Chondrocyte (in vitro differentiated cells): Measurements from ENCODE around the gene SULT2B1. TPM values are rescaled to one million over a fixed set of nuclear protein-coding genes. Genes with fewer than 3 reads are reported as not detected.

Experiments
- DNase-seq: peaks from one replicate; pipeline ENCODE4 v3.0.0; 2021; ENCODE audit warnings: mixed read lengths, low spot score
- H3K27ac Mint-ChIP-seq: one replicate; pipeline ENCODE4 v1.8.0; 2021; ENCODE audit warnings: mild to moderate bottlenecking, moderate library complexity, mixed read lengths; ENCODE audit not compliant: unreplicated experiment
- H3K27me3 Mint-ChIP-seq: 2 replicates; pipeline ENCODE4 v1.8.0; 2021; ENCODE audit warnings: low read depth, mixed read lengths
- H3K36me3 Mint-ChIP-seq: 2 replicates; pipeline ENCODE4 v1.8.0; 2021; ENCODE audit warnings: low read depth, mixed read lengths
- H3K4me1 Mint-ChIP-seq: 2 replicates; pipeline ENCODE4 v1.8.0; 2021; ENCODE audit warnings: low read depth, mild to moderate bottlenecking, mixed read lengths
- H3K4me3 Mint-ChIP-seq: one replicate; pipeline ENCODE4 v1.8.0; 2021; ENCODE audit warnings: mild to moderate bottlenecking, moderate library complexity, mixed read lengths; ENCODE audit not compliant: unreplicated experiment
- H3K9me3 Mint-ChIP-seq: 2 replicates; pipeline ENCODE4 v1.8.0; 2021; ENCODE audit warnings: low read depth, mixed read lengths
- CTCF ChIP-seq: fragments of 200-600 bp; sonication (generic); IDR thresholded peaks from 2 replicates; pipeline ENCODE4 v1.5.0; 2021; ENCODE audit warnings: antibody characterized with exemption, mild to moderate bottlenecking, moderate library complexity
- total RNA-seq: library from RNA; stranded (reverse); gene quantifications from 3 replicates; pipeline ENCODE4 v1.2.1, GENCODE V29; 2021

SULT2B1 gene
- total RNA-seq, 1 donor from 2014 or later, result 0.22 TPM

- no peak for TF ChIP-seq CTCF
- Mint-ChIP-seq H3K4me3 (peak within 1 kb of the TSS; percentile 60), H3K27me3 (peaks cover 8% of the 10 kb centered on the region), H3K27ac (no peak within 1 kb of the TSS), H3K36me3 (no peaks in the 10 kb centered on the region), H3K4me1 (peaks cover 12% of the 10 kb centered on the region), H3K9me3 (no peaks in the 10 kb centered on the region)
- no peak for DNase-seq
These were observed 40.0 kb upstream of the SULT2B1 start, which contains the start of gene LMTK3 for GRCh38 chr19:48511800-48512503. Gene LMTK3, minus strand, starts transcription at chr19:48511835. Its CDS starts 259 bp downstream, at chr19:48511576.

- no peak for TF ChIP-seq CTCF
- no peak for DNase-seq
- Mint-ChIP-seq H3K4me3 (no peak overlapping the region), H3K27ac (no peak overlapping the region), H3K27me3 (peaks cover 8% of the 10 kb centered on the region), H3K4me1 (peaks cover 12% of the 10 kb centered on the region), H3K9me3 (no peaks in the 10 kb centered on the region), H3K36me3 (no peaks in the 10 kb centered on the region)
These were observed 39.3 kb upstream of the SULT2B1 start for GRCh38 chr19:48512504-48513288.

GRCh38 chr19:48513289-48514122, 38.5 kb upstream of the SULT2B1 start:
- no peaks in the 10 kb centered on the region for H3K36me3 Mint-ChIP-seq

GRCh38 chr19:48514123-48514458, 37.9 kb upstream of the SULT2B1 start:
- Mint-ChIP-seq H3K4me3 (no peak overlapping the region), H3K9me3 (no peaks in the 10 kb centered on the region), H3K27me3 (peaks cover 8% of the 10 kb centered on the region), H3K4me1 (peaks cover 12% of the 10 kb centered on the region), H3K36me3 (no peaks in the 10 kb centered on the region), H3K27ac (no peak overlapping the region)
- no peak for DNase-seq
- TF ChIP-seq CTCF, result no peak

More at GRCh38 chr19:48513289-48514122, 38.5 kb upstream of the SULT2B1 start:
- peaks cover 12% of the 10 kb centered on the region for H3K4me1 Mint-ChIP-seq
- no peak overlapping the region for H3K27ac Mint-ChIP-seq
- H3K27me3 Mint-ChIP-seq, result peaks cover 8% of the 10 kb centered on the region
- no peak overlapping the region for H3K4me3 Mint-ChIP-seq
- no peak for TF ChIP-seq CTCF
- no peak for DNase-seq
- H3K9me3 Mint-ChIP-seq, result no peaks in the 10 kb centered on the region

- no peak for TF ChIP-seq CTCF
- H3K36me3 Mint-ChIP-seq, result no peaks in the 10 kb centered on the region
- no peak overlapping the region for H3K27ac Mint-ChIP-seq
- DNase-seq, result no peak
- no peak overlapping the region for H3K4me3 Mint-ChIP-seq
- H3K27me3 Mint-ChIP-seq, result no peaks in the 10 kb centered on the region
- no peaks in the 10 kb centered on the region for H3K9me3 Mint-ChIP-seq
- H3K4me1 Mint-ChIP-seq, result peaks cover 4% of the 10 kb centered on the region
These were observed 35.4 kb upstream of the SULT2B1 start for GRCh38 chr19:48516536-48516935.
